Measurements from ENCODE around the gene RALGPS1. TPM values are rescaled to one million over a fixed set of nuclear protein-coding genes. Genes with fewer than 3 reads are reported as not detected.

RALGPS1 gene
- total RNA-seq, 1 experiment from 2014 or later, result 28.5 TPM

DNA sequence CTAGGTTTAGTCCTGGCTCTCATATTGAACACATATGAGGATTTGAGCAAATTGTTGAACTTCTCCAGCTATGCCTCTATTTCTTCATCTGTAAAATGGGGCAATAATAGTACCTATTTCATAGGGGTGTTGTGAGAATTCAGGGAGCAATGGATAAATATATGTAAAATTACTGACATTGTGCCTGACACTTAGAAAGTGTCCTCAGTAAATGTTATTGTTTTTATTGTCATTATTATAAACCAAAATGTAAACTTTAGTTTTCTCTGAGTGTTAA is 106.2 kb downstream of the RALGPS1 start (continued):
- no peak for TF ChIP-seq AFF4 (CRISPR knock-in tag; IDR thresholded peaks at IDR 0.05; ENCODE audit: borderline replicate concordance)

- Mint-ChIP-seq H3K4me3 (no peak overlapping the region), H3K36me3 (no peaks in the 10 kb centered on the region), H3K27ac (no peak overlapping the region), H3K4me1 (no peaks in the 10 kb centered on the region), H3K27me3 (ENCODE audit: low read depth) (no peaks in the 10 kb centered on the region), H3K9me3 (no peaks in the 10 kb centered on the region)
- ATAC-seq, result no peak
- no peak for DNase-seq (ENCODE audit: low spot score)
- CTCF ChIA-PET, result interaction anchor here (0.9 kb wide), 1 partner anchor 9 kb away, joined by 3 read pairs; no protein-coding TSS in a partner anchor
- no peak for TF ChIP-seq IRF2 (CRISPR knock-in tag; IDR thresholded peaks at IDR 0.05; ENCODE audit: borderline replicate concordance, low read depth)
- TF ChIP-seq NFYB (CRISPR knock-in tag; conservative IDR thresholded peaks at IDR 0.05; ENCODE audit: low read depth), result no peak
- no peak for TF ChIP-seq MXD4 (CRISPR knock-in tag; IDR thresholded peaks at IDR 0.05; ENCODE audit: borderline replicate concordance)
- TF ChIP-seq JAZF1 (CRISPR knock-in tag; IDR thresholded peaks at IDR 0.05), result no peak
- no peak for TF ChIP-seq ZNF138 (CRISPR knock-in tag; conservative IDR thresholded peaks at IDR 0.05)
- TF ChIP-seq, protein P1, sequence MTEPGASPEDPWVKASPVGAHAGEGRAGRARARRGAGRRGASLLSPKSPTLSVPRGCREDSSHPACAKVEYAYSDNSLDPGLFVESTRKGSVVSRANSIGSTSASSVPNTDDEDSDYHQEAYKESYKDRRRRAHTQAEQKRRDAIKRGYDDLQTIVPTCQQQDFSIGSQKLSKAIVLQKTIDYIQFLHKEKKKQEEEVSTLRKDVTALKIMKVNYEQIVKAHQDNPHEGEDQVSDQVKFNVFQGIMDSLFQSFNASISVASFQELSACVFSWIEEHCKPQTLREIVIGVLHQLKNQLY (CRISPR knock-in tag; IDR thresholded peaks at IDR 0.05), result no peak
- TF ChIP-seq, protein P2, sequence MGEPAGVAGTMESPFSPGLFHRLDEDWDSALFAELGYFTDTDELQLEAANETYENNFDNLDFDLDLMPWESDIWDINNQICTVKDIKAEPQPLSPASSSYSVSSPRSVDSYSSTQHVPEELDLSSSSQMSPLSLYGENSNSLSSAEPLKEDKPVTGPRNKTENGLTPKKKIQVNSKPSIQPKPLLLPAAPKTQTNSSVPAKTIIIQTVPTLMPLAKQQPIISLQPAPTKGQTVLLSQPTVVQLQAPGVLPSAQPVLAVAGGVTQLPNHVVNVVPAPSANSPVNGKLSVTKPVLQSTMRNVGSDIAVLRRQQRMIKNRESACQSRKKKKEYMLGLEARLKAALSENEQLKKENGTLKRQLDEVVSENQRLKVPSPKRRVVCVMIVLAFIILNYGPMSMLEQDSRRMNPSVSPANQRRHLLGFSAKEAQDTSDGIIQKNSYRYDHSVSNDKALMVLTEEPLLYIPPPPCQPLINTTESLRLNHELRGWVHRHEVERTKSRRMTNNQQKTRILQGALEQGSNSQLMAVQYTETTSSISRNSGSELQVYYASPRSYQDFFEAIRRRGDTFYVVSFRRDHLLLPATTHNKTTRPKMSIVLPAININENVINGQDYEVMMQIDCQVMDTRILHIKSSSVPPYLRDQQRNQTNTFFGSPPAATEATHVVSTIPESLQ (CRISPR knock-in tag; IDR thresholded peaks at IDR 0.05), result no peak
- TF ChIP-seq, protein P3, sequence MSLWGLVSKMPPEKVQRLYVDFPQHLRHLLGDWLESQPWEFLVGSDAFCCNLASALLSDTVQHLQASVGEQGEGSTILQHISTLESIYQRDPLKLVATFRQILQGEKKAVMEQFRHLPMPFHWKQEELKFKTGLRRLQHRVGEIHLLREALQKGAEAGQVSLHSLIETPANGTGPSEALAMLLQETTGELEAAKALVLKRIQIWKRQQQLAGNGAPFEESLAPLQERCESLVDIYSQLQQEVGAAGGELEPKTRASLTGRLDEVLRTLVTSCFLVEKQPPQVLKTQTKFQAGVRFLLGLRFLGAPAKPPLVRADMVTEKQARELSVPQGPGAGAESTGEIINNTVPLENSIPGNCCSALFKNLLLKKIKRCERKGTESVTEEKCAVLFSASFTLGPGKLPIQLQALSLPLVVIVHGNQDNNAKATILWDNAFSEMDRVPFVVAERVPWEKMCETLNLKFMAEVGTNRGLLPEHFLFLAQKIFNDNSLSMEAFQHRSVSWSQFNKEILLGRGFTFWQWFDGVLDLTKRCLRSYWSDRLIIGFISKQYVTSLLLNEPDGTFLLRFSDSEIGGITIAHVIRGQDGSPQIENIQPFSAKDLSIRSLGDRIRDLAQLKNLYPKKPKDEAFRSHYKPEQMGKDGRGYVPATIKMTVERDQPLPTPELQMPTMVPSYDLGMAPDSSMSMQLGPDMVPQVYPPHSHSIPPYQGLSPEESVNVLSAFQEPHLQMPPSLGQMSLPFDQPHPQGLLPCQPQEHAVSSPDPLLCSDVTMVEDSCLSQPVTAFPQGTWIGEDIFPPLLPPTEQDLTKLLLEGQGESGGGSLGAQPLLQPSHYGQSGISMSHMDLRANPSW (CRISPR knock-in tag; conservative IDR thresholded peaks at IDR 0.05; ENCODE audit: low read depth), result no peak
- no peak for TF ChIP-seq FOXJ3 (CRISPR knock-in tag; IDR thresholded peaks at IDR 0.05; ENCODE audit: borderline replicate concordance)
- TF ChIP-seq TEAD4 (CRISPR knock-in tag; IDR thresholded peaks at IDR 0.05), result no peak
- no peak for TF ChIP-seq TEAD1 (CRISPR knock-in tag; IDR thresholded peaks at IDR 0.05)
- TF ChIP-seq JUN (CRISPR knock-in tag; IDR thresholded peaks at IDR 0.05), result no peak
- TF ChIP-seq CBFB (CRISPR knock-in tag; IDR thresholded peaks at IDR 0.05; ENCODE audit: low read depth), result no peak
- no peak for TF ChIP-seq NFE2L1 (CRISPR knock-in tag; IDR thresholded peaks at IDR 0.05)
- TF ChIP-seq ZNF416 (CRISPR knock-in tag; IDR thresholded peaks at IDR 0.05), result no peak
- no peak for TF ChIP-seq AFF4 (CRISPR knock-in tag; IDR thresholded peaks at IDR 0.05; ENCODE audit: borderline replicate concordance)
- TF ChIP-seq ZSCAN18 (CRISPR knock-in tag; IDR thresholded peaks at IDR 0.05), result no peak
- TF ChIP-seq E2F4 (CRISPR knock-in tag; IDR thresholded peaks at IDR 0.05; ENCODE audit: borderline replicate concordance, low read depth), result no peak
- no peak for TF ChIP-seq ATF1 (CRISPR knock-in tag; IDR thresholded peaks at IDR 0.05)
- POLR2A ChIA-PET, result no interaction called here
Observed at GRCh38 chr9:127021664-127022363, 107.2 kb downstream of the RALGPS1 start.
